ENCODE data around the gene CYP2R1.
"Not testable (repeated sequence)": the region's sequence is repeated elsewhere in the genome, so short reads cannot be mapped to it uniquely, and the experiment has no call there.

CYP2R1 gene

DNA sequence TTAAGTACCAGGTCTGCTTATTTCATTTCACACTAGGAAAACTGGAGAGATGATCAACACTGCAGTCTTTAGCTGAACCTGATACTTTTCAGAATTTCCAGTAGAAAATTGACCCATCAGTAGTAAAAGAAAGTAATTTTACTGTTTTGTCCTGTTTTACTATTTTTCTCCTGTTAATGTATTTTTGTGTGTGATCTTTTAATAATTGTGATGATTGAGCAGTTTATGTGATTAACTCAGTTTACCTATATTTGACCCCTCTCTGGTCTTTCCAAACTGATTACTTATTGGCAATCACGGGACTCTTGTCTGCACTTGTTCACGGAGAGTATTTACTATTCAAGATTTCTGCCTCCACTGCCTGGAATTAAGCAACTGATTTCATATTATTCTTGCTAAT, 546 bp upstream of the CYP2R1 start:
- in situ Hi-C loops (cut with MboI; ENCODE audit: low sequenced_read_pairs): no loop called here

DNA sequence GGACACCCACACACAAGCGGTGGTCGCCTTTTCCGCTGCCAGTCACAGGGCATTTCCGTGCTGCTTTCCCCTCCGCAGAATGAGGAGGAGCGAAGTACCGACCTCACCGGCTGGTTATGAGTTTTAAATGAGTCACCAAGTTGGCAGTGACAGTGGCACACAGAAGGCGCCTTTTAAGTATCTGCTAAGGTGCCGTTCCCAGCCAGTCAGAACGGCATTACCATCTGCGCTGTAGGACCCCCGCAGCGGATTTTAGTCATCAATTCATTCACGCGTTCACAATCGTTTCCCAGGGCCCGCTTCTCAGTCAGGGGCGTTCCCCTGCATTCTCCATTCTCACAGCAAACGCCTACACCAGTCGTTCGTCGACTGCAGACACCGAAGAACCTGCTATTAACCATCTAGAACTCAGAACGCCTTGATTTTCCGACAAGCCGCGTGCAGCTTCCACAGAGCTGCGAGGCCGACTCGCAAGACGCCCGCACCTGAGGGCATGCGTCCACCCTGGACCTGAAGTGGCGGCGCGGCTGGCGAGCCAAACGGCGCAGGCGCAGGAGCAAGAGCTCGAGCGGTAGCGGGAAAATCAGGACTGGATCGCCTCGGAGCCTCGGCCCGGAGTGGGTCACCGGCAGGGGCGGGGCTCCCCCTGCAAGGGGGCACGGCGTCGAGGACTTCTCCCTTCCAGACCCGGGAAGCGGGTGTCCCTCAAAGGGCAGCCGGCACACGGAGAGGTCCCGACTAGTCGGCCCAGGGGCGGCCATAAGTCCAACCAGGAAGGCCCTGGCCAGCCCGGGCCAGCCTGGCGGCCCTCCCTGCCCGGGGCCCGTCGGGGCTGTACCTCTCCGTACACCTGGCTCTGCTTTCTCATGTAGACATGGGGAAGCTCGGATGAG, 642 bp downstream of the CYP2R1 start:
- in situ Hi-C loops (cut with MboI; ENCODE audit: low sequenced_read_pairs): no loop called here

DNA sequence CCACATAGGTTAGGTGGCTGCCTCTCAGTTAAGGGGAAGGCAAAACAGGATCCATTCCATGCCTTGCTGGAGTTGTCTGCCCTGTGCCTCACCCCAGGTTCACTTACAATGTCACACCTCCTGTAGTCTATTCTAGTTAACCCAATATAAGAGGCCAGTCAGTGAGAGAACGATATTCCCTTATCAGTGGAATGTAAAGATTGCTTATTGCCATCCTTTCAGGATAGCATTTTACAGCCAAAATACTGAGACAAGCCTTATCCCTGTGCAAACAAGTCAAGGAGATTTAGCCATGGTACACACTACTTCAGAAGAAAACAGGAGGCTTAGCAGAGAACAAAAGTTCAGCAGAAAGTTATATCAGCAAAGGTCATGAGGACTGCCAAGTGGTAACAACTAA, 5.5 kb downstream of the CYP2R1 start:
- in situ Hi-C loops (cut with MboI; ENCODE audit: low sequenced_read_pairs): no loop called here

DNA sequence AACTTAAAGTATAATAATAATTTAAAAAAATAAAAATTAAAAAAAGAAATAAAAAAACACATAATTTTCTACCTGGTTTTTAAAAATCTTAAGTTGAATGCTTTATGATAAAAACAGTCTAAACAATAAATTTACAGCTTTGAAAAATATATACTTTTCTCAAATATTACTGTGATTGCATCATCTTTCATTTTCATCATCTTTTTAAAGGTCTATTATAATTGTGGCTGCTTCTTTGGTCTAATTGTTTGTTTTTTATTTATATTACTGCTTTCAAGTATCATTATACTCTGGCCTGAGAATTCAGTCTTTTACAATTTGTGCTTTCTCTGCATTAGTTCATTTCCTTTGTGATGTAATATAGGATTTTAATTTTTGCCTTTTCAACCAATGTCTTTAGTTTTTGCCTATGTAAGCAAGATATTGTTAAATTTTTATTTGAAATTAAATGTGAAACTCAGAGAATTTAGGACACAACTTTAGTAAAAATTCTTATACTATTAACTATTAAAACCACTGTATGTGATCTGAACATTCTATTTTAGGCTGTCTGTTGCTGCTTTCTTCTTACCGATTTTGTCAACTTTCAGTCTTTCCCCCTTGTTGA, 7.3 kb downstream of the CYP2R1 start:
- in situ Hi-C loops (cut with MboI; ENCODE audit: low sequenced_read_pairs): no loop called here

DNA sequence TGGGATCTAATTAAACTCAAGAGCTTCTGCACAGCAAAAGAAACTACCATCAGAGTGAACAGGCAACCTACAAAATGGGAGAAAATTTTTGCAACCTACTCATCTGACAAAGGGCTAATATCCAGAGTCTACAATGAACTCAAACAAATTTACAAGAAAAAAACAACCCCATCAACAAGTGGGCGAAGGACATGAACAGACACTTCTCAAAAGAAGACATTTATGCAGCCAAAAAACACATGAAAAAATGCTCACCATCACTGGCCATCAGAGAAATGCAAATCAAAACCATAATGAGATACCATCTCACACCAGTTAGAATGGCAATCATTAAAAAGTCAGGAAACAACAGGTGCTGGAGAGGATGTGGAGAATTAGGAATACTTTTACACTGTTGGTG, 8.3 kb downstream of the CYP2R1 start:
- in situ Hi-C loops (cut with MboI; ENCODE audit: low sequenced_read_pairs): not testable (repeated sequence)

DNA sequence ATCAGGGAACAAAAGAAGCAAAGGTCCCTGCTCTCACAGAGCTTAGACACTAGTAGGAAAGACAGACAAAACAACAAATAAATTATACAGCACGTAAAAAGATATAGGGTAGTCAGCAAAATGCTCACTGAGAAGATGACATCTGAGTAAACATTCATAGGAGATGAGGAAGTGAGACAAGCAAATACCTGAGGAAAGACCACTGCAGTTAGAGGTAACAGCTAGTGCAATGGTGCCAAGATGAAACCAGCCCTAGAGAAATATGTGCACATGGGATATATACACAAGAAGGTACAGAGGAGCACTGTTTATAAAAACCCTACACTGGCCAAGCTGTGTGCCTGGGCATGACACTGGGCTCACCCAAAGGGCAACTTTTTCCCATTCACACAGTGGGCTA, 9.8 kb downstream of the CYP2R1 start:
- in situ Hi-C loops (cut with MboI; ENCODE audit: low sequenced_read_pairs): no loop called here

DNA sequence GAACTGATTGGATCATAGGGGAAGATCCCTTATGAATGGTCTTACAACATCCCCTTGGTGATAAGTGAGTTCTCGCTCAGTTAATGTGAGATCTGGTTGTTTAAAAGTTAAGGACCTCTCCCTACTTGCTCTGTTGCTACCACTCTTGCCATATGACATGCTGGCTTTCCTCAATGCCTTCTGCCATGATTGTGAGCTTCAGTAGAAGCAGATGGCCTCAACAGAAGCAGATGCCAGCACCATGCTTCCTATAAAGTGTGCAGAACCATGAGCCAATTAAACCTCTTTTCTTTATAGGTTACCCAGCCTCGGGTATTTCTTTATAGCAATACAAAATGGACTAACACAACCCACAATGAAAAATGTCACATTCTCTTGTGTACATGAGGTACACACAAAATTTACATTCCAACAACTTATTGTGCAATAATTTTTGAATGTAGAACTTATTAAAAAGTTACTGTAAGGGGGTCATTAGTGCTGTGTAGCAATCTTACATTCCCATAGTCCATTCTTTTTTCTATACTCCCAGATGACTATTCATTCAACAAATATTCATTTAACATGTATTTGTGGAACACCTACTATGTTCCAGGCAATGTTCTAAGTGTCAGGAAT, 10.3 kb downstream of the CYP2R1 start:
- in situ Hi-C loops (cut with MboI; ENCODE audit: low sequenced_read_pairs): no loop called here

DNA sequence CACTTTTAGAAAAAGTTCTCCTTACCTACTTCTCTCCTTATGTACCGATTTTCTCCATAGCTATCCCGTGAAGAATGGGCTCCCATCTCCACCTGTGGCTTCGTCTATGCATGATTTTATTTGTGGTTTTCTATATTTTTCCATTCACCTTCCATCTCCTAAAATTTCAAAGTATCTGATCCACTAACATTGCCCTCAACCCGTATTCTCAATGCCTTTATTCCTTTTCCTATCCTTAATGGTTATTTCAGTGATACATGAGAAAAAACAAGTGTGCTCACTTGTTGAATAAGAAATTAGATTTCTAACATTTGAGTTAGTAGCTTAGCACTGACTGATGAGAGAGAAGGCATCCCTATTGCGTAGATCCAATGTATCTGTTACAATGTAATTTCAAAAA, 16.9 kb downstream of the CYP2R1 start:
- in situ Hi-C loops (cut with MboI; ENCODE audit: low sequenced_read_pairs): no loop called here

DNA sequence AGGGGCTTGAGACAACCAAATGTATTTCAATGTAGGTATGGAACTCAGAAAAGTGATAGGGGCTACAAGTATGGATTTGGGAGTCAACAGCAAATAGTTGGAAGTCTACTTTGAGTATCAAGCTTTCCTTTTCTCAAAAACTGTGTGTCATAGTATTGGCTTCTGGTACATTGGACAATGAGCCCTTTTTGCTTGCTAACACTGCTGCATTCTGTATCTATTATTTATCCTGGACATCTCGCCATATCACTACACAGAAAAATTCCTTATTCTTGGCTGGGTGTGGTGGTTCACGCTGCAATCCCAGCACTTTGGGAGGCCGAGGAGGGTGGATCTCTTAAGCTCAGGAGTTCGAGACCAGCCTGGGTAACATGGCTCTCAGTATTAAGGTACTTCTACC, 18.4 kb downstream of the CYP2R1 start:
- in situ Hi-C loops (cut with MboI; ENCODE audit: low sequenced_read_pairs): no loop called here

DNA sequence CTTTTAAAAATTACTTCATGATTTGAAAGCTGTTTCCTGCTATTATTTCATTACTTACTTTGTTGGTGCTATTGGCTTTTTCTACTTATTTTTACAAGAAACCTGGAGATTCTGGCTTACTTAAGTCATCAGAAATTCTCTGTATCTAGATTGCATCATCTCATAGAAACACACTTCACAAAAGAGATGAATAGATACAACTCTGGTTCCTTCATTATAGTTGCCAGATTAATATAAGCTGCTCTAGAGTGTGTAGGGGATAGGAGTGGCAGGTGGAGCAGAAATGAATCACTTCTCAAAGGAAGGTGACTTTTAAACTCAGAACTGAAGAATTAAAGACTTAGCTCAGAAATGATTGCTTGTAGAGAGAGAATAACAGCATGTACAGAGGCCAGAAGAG, 20.0 kb downstream of the CYP2R1 start:
- in situ Hi-C loops (cut with MboI; ENCODE audit: low sequenced_read_pairs): no loop called here

DNA sequence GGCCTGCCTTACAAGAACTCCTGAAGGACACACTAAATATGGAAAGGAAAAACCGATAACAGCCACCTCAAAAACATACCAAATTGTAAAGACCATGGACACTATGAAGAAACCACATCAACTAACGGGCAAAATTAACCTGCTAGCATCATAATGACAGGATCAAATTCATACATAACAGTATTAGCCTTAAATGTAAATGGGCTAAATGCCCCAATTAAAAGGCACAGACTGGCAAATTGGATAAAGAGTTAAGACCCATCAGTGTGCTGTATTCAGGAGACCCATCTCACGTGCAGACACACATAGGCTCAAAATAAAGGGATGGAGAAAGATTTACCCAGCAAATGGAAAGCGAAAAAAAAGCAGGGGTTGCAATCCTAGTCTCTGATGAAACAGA, 28.3 kb downstream of the CYP2R1 start:
- in situ Hi-C loops (cut with MboI; ENCODE audit: low sequenced_read_pairs): not testable (repeated sequence)

DNA sequence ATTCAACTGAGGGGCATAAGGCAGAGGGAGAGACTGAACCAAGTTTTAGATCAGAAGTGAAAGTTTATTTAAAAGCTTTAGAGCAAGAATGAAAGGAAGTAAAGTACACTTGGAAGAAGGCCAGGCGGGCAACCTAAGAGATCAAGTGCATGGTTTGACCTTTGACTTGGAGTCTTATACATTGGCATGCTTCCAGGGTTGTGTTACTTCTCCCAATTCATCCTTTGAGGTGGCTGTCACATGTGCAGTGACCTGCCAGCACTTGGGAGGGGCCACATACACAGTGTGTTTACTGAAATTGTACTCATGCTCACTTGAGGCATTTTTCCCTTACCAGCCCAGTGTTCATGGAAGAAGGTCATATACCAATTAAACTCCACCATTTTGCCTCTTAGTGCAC, 30.4 kb downstream of the CYP2R1 start:
- in situ Hi-C loops (cut with MboI; ENCODE audit: low sequenced_read_pairs): no loop called here

DNA sequence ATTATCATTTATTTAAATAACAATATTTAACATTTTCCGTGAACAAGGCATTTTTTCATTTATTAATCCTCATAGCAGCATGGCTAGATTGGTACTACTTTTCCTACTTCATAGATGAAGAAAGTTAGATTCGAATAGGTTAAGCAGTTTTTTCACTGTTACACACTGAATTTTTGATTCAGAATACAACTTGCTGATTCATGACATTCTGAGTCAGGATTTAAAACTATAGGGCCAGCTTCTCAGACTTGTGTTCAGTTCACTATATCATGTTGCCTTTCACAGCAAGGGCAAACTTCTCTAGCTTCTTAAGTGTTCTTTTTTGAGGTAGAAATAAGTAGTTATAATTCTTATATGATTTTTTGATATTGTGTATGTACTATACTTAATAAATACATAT, 31.5 kb downstream of the CYP2R1 start:
- in situ Hi-C loops (cut with MboI; ENCODE audit: low sequenced_read_pairs): no loop called here

DNA sequence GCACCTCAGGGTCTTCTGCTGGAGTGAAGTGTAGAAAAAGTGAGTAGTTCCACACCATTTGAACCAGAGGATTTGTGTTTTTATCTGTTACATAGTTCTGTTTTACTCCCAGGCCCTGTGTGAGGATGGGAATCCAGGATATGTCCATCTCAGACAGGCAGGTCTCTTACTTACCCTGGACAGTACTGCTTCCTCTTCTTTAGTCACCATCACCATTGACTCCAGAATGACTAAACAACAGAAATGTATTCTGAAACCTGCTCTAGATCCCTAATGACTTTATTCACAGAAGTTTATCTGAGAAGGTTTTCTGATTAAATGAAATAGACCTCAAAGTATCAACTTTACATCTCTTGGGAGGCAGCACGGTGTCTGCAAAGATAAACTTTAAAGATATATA, 33.6 kb downstream of the CYP2R1 start:
- in situ Hi-C loops (cut with MboI; ENCODE audit: low sequenced_read_pairs): no loop called here

DNA sequence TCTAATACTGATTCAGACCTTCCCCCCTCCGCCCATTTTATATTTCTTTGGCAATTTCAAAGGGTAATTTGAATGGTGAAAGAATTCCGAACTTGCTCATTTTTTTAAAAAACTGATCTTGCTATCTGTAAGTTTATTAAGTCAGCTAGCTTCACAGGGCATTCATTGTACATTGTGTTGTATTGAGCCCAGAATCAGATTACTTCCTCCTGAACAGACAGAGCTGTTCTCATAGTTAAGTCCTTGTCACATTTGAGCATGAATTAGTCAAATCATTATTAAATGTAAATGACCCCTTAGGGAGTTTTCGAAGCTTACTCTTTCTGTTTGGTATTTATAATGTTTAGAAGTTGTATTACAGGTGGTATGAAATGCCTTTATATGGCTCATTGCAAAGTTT, 34.4 kb downstream of the CYP2R1 start:
- in situ Hi-C loops (cut with MboI; ENCODE audit: low sequenced_read_pairs): no loop called here

DNA sequence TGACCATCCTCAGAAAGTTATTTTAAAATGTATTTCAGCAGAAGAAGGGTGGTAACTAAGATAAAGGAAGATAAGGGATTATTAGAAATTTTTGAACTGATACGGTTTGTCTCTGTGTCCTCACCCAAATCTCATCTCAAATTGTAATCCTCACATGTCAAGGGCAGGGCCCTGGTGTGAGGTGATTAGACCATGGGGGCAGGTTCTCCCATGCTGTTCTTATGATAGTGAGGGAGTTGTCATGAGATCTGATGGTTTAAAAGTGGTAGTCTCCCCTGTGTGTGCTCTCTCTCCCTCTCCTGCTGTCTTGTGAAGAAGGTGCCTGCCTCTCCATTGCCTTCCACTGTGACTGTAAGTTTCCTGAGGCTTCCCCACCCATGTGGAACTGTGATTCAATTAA, 36.1 kb downstream of the CYP2R1 start:
- in situ Hi-C loops (cut with MboI; ENCODE audit: low sequenced_read_pairs): no loop called here

DNA sequence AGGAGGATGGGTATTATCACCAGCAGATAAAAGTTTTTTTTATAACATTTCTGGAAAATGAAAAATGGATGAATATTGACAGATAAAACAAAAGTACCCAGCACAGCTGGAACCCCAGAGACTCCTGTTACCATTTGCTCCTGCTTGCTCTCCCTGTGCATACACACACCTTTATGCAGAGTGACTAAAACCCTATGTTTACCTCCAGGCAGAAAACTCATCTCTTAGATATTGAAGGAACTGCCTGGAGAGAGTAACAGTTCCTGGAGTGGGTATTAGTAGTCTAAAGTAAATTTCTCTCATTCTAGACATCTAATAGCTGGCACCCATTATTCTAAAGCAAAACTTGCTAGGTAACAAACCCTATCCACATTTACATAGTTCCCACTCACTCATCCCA, 38.0 kb downstream of the CYP2R1 start:
- in situ Hi-C loops (cut with MboI; ENCODE audit: low sequenced_read_pairs): no loop called here

DNA sequence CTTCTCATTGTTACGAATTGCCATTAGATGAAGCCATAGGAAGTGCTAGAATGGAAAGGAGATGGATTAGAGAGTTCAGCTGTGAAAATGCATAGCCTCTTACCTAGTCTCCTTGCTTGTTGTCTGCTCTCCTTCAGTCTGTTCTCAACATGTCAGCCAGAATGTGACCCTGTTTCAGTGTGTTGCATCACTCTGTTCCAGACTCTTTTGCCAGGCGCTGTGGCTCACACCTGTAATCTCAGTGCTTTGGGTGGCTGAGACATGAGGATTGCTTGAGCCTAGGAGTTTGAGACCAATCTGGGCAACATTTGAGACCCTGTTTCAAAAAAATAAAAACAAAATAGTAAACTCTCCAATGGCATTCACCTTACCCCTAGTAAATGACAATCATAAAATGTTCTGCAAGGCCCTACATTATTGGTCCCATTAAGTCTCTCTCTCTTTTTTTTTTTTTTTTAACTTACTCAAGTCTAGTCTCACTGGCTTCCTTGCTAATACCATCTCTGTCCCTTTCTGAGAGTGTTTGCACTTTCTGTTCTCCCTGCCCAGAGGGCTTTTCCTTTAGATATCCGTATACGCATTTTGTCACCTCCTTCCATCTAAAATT, 39.4 kb downstream of the CYP2R1 start:
- in situ Hi-C loops (cut with MboI; ENCODE audit: low sequenced_read_pairs): no loop called here

DNA sequence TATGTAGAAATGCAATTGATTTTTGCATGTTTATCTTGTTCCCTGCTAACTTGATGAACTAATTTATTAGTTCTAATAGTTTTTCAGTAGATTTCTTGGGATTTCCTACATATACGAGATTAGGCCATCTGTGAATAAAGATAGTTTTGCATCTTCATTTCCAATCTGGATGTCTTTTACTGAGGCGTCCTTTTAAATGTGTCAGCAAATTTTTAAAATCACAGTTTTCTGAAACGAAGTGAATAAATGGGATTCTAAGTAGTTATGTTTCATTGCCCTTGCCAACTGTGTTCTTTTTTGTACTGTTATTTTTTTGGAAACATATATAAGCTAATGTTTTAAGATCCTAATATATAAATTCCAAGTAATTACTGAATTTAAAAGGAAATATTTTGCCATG, 50.0 kb downstream of the CYP2R1 start:
- in situ Hi-C loops (cut with MboI; ENCODE audit: low sequenced_read_pairs): no loop called here

DNA sequence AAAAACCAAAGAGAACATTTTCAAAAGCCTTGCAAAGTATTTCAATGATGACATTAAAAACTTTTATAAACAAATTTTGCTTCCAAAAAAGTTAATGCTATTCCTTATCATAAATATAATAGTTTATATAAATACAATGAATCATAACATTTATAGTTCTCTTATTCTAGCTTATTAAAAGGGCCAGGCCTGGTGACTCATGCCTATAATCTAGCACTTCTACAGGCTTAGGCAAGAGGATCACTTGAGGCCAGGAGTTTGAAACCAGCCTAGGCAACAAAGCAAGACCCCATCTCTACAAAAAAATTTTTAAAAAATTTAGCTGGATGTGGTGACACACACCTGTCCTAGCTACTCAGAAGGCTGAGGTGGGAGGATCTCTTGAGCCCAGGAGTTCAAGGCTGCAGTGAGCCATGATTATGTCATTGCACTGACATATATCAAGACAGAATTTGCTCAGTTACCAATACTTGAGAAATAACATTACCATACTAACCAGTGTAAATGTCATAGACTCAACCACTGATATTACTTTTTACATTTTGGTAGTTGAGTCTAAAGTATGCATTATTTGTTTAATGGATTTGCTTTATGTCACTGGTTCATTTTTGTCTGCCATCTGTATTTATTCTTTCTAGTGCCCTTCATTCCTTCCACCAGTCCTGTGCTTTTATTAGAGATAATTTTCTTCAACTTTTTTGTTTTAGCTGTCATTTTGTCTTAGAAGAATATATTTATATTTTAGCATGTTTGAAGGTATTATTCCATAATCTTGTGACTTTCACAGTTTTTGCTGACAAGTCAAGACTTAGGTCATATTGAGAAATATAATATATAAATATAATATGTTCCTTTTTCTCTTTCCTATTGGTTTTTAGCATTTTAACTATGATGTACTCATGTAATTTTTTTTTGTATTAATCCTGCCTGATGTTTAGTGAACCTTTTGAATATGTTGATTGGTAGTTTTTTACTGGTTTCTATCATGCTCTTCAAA, 56.2 kb downstream of the CYP2R1 start:
- in situ Hi-C loops (cut with MboI; ENCODE audit: low sequenced_read_pairs): no loop called here

All from hTERT RPE-1 (cell line).